ENCODE data around the gene SLC29A3. TPM values are rescaled to one million over a fixed set of nuclear protein-coding genes. Genes with fewer than 3 reads are reported as not detected.

SLC29A3 gene
- polyA plus RNA-seq, 1 experiment: 7.2 TPM

GRCh38 chr10:71312220-71312619 is 6.8 kb upstream of the SLC29A3 start:
- ChIA-PET CTCF (interaction anchor here (1.0 to 1.5 kb wide), 2 partner anchors 72 to 103 kb away, joined by 3 read pairs; no protein-coding TSS in a partner anchor), POLR2A (no interaction called here)
- Histone ChIP-seq H3K36me3 (ENCODE audit: control insufficient read depth, insufficient read depth, low read length) (no peaks in the 10 kb centered on the region), H3K4me3 (ENCODE audit: low read depth, low read length) (no peak overlapping the region), H3K27me3 (ENCODE audit: control insufficient read depth, insufficient read depth, low read length) (no peaks in the 10 kb centered on the region)
- DNase-seq (ENCODE audit: low read depth): no peak
- no peak for TF ChIP-seq CTCF (IDR thresholded peaks at IDR 0.05; ENCODE audit: insufficient read depth, low read depth, low read length)

- DNase-seq (ENCODE audit: low read depth): peak; percentile 37
- Histone ChIP-seq H3K27me3 (ENCODE audit: control insufficient read depth, insufficient read depth, low read length) (no peaks in the 10 kb centered on the region), H3K36me3 (ENCODE audit: control insufficient read depth, insufficient read depth, low read length) (no peaks in the 10 kb centered on the region), H3K4me3 (ENCODE audit: low read depth, low read length) (no peak overlapping the region)
- POLR2A ChIA-PET: no interaction called here
- CTCF ChIA-PET: interaction anchor here (0.6 to 8.4 kb wide), 26 partner anchors 9 to 583 kb away, joined by 3 to 106 read pairs (median 4); no protein-coding TSS in a partner anchor
- TF ChIP-seq CTCF (IDR thresholded peaks at IDR 0.05; ENCODE audit: insufficient read depth, low read depth, low read length): no peak
Observed at GRCh38 chr10:71312811-71313789, 6.0 kb upstream of the SLC29A3 start.

GRCh38 chr10:71314028-71314693 is 4.9 kb upstream of the SLC29A3 start:
- no peak for DNase-seq (ENCODE audit: low read depth)
- H3K36me3 ChIP-seq (ENCODE audit: control insufficient read depth, insufficient read depth, low read length): no peaks in the 10 kb centered on the region
- TF ChIP-seq CTCF (IDR thresholded peaks at IDR 0.05; ENCODE audit: insufficient read depth, low read depth, low read length): peak; percentile 86
- CTCF ChIA-PET: interaction anchor here (0.6 to 8.4 kb wide), 34 partner anchors 10 to 582 kb away, joined by 3 to 106 read pairs (median 4); no protein-coding TSS in a partner anchor
- H3K27me3 ChIP-seq (ENCODE audit: control insufficient read depth, insufficient read depth, low read length): no peaks in the 10 kb centered on the region
- H3K4me3 ChIP-seq (ENCODE audit: low read depth, low read length): no peak overlapping the region
- POLR2A ChIA-PET: no interaction called here

GRCh38 chr10:71314694-71315225 is 4.3 kb upstream of the SLC29A3 start:
- Histone ChIP-seq H3K36me3 (ENCODE audit: control insufficient read depth, insufficient read depth, low read length) (no peaks in the 10 kb centered on the region), H3K4me3 (ENCODE audit: low read depth, low read length) (no peak overlapping the region), H3K27me3 (ENCODE audit: control insufficient read depth, insufficient read depth, low read length) (no peaks in the 10 kb centered on the region)
- ChIA-PET POLR2A (no interaction called here), CTCF (interaction anchor here (0.7 to 8.4 kb wide), 22 partner anchors 11 to 582 kb away, joined by 3 to 106 read pairs (median 4); no protein-coding TSS in a partner anchor)
- DNase-seq (ENCODE audit: low read depth): no peak
- no peak for TF ChIP-seq CTCF (IDR thresholded peaks at IDR 0.05; ENCODE audit: insufficient read depth, low read depth, low read length)
